Sigmoid colon (tissue), 7 donors: ENCODE measurements around the gene PTPN9. TPM values are rescaled to one million over a fixed set of nuclear protein-coding genes. Genes with fewer than 3 reads are reported as not detected.
A peak's percentile ranks its signal among the peaks of the same experiment; 100 is the strongest.

ENCODE experiments used
- DNase-seq: peaks from one replicate; pipeline ENCODE4 v3.0.0-alpha.2; 2019
- H3K27ac ChIP-seq, 4 donors: fragments of 200-600 bp; sonication (generic); one replicate each; pipeline ENCODE4 v1.5.1; 2016 to 2019; ENCODE audit warnings: mild to moderate bottlenecking in 1 of 4
- H3K27me3 ChIP-seq, 3 donors: fragments of 200-600 bp; sonication (generic); one replicate each; pipeline ENCODE4 v1.5.1; 2019; ENCODE audit warnings: mild to moderate bottlenecking in 1 of 3
- H3K36me3 ChIP-seq, 4 donors: fragments of 200-600 bp; sonication (generic); one replicate each; pipeline ENCODE4 v1.5.1; 2016 to 2019
- H3K4me1 ChIP-seq, 4 donors: fragments of 200-600 bp; sonication (generic); one replicate each; pipeline ENCODE4 v1.5.1; 2017 to 2019
- H3K4me3 ChIP-seq, 4 donors: fragments of 200-600 bp; sonication (generic); one replicate each; pipeline ENCODE4 v1.5.1; 2017 to 2019; ENCODE audit warnings: mild to moderate bottlenecking in 2 of 4, moderate library complexity in 1 of 4
- H3K9me3 ChIP-seq, 4 donors: fragments of 200-600 bp in 3 of 4; sonication (generic) in 3 of 4; one replicate each; pipeline versions ENCODE4 v1.5.1 to v1.6.1; 2013 to 2019
- CTCF ChIP-seq, 4 experiments: fragments of 450-650 bp in 3 of 4; fragments of 200-600 bp in 1 of 4; IDR thresholded peaks; one replicate each; pipeline ENCODE4 v1.5.1; 2016 to 2019; ENCODE audit warnings: antibody characterized with exemption in 4 of 4, mild to moderate bottlenecking in 3 of 4, moderate library complexity in 2 of 4
- EP300 ChIP-seq, 4 donors: sonication (generic); formaldehyde crosslinking; IDR thresholded peaks; one replicate each; pipeline ENCODE4 v1.6.1; 2017; ENCODE audit warnings: antibody characterized with exemption in 4 of 4
- POLR2A ChIP-seq, 2 donors: fragments of 450-650 bp; IDR thresholded peaks; one replicate each; pipeline ENCODE4 v1.6.1; 2016; ENCODE audit warnings: antibody characterized with exemption in 2 of 2, mild to moderate bottlenecking in 2 of 2, moderate library complexity in 2 of 2
- POLR2AphosphoS5 ChIP-seq, 4 donors: sonication (generic); formaldehyde crosslinking; IDR thresholded peaks; one replicate each; pipeline ENCODE4 v1.6.1; 2017; ENCODE audit warnings: antibody characterized with exemption in 4 of 4
- WGBS, 2 donors: extraction: QIAGEN DNeasy Blood & Tissue Kit; methylation state at CpG; one replicate each; pipeline ENCODE4 v1.1.7; 2013; 5-methylcytosine and 5-hydroxymethylcytosine counted together
- intact Hi-C: fragments of 100-400 bp; cut with DNase I; formaldehyde crosslinking; loops from one replicate; pipeline ENCODE4 v1.15.1; 2023
- polyA plus RNA-seq, 3 donors: library from polyadenylated mRNA; stranded (reverse); fragments of 200-250 nt; gene quantifications; one replicate each; pipeline ENCODE4 v1.2.3, GENCODE V29; 2013
- total RNA-seq, 4 donors: library from RNA; depleted of rRNA; stranded (reverse); fragments of >200 nt; gene quantifications; one replicate each; pipeline ENCODE4 v1.1.0, GENCODE V29; 2016
- donor health status: healthy with polysubstance abuse.
- donor health status: Bipolar disorder and iron deficiency.
- donor health status: healthy.

PTPN9 gene
- total and polyA plus RNA-seq, 7 donors, result 12.2 to 23.1 (median 19.8) TPM

- Histone ChIP-seq H3K4me3 (peak overlapping the region; percentile 59 to 99 (median 94)), H3K27me3 (no peaks in the 10 kb centered on the region), H3K27ac (peak overlapping the region; percentile 89 to 92 (median 92)), H3K36me3 (no peaks in the 10 kb centered on the region), H3K4me1 (peaks cover 0 to 23% (median 17%) of the 10 kb centered on the region in 4 donors), H3K9me3 (no peaks in the 10 kb centered on the region)
- DNase-seq, result peak; percentile 66
- intact Hi-C loops, result loop anchor here (2.0 to 10.0 kb wide), 4 partner anchors 45 to 213 kb away; partner anchors contain the start of genes MAN2C1, SIN3A and SNUPN
- no peak for TF ChIP-seq POLR2A (IDR thresholded peaks at IDR 0.05)
- TF ChIP-seq CTCF (IDR thresholded peaks at IDR 0.05), result no peak
- no peak for TF ChIP-seq EP300 (IDR thresholded peaks at IDR 0.05)
- peak in 3 of 4 donors; percentile 15 to 27 (median 21) for TF ChIP-seq POLR2AphosphoS5 (IDR thresholded peaks at IDR 0.05)
- 7 to 11% methylated on average over 13 of the region's 13 CpGs for WGBS, 2 donors
Measured at GRCh38 chr15:75577401-75578172, 1.5 kb downstream of the PTPN9 start.

GRCh38 chr15:75573648-75574384 is 5.3 kb downstream of the PTPN9 start:
- Histone ChIP-seq H3K36me3 (no peaks in the 10 kb centered on the region), H3K9me3 (no peaks in the 10 kb centered on the region), H3K27ac (no peak overlapping the region), H3K4me1 (peaks cover 0 to 22% (median 13%) of the 10 kb centered on the region in 4 donors), H3K4me3 (no peak overlapping the region), H3K27me3 (no peaks in the 10 kb centered on the region)
- DNase-seq, result no peak
- no peak for TF ChIP-seq CTCF (IDR thresholded peaks at IDR 0.05)
- no peak for TF ChIP-seq POLR2A (IDR thresholded peaks at IDR 0.05)
- no peak for TF ChIP-seq EP300 (IDR thresholded peaks at IDR 0.05)
- TF ChIP-seq POLR2AphosphoS5 (IDR thresholded peaks at IDR 0.05), result no peak
- WGBS, 2 donors, result 95 to 96% methylated on average over 5 of the region's 5 CpGs
- intact Hi-C loops, result loop anchor here (10.0 kb wide), 1 partner anchor 209 kb away; the partner anchor contains the start of gene MAN2C1

- no peak for DNase-seq
- no peaks in the 10 kb centered on the region for H3K27me3 ChIP-seq
- peak overlapping the region in 1 of 4 donors; percentile 8 for H3K27ac ChIP-seq
- H3K9me3 ChIP-seq, result no peaks in the 10 kb centered on the region
- H3K4me1 ChIP-seq, result peaks cover 0 to 8% (median 0%) of the 10 kb centered on the region in 4 donors
- intact Hi-C loops, result loop anchor here (10.0 kb wide), 1 partner anchor 205 kb away; the partner anchor contains the start of gene MAN2C1
- TF ChIP-seq EP300 (IDR thresholded peaks at IDR 0.05), result no peak
- no peak for TF ChIP-seq POLR2A (IDR thresholded peaks at IDR 0.05)
- TF ChIP-seq POLR2AphosphoS5 (IDR thresholded peaks at IDR 0.05), result no peak
- no peak for TF ChIP-seq CTCF (IDR thresholded peaks at IDR 0.05)
- H3K4me3 ChIP-seq, result no peak overlapping the region
- 78 to 86% methylated on average over 8 of the region's 8 CpGs for WGBS, 2 donors
- H3K36me3 ChIP-seq, result no peaks in the 10 kb centered on the region
Measured at GRCh38 chr15:75570126-75570845, 8.8 kb downstream of the PTPN9 start.

GRCh38 chr15:75565062-75565970 is 13.8 kb downstream of the PTPN9 start:
- H3K27me3 ChIP-seq, result no peaks in the 10 kb centered on the region
- no peak overlapping the region for H3K27ac ChIP-seq
- no peaks in the 10 kb centered on the region for H3K36me3 ChIP-seq
- WGBS, 2 donors, result 96 to 97% methylated on average over 3 of the region's 3 CpGs
- TF ChIP-seq EP300 (IDR thresholded peaks at IDR 0.05) (no peak), POLR2AphosphoS5 (IDR thresholded peaks at IDR 0.05) (no peak), POLR2A (IDR thresholded peaks at IDR 0.05) (no peak), CTCF (IDR thresholded peaks at IDR 0.05) (no peak)
- DNase-seq, result no peak
- peaks cover 0 to 4% (median 0%) of the 10 kb centered on the region in 4 donors for H3K4me1 ChIP-seq
- no peak overlapping the region for H3K4me3 ChIP-seq
- no peaks in the 10 kb centered on the region for H3K9me3 ChIP-seq
- intact Hi-C loops, result no loop called here
